HFF-Myc (cell line): ENCODE measurements around the gene CDH16.

Experiments used
- DNase-seq: peaks from one replicate; pipeline ENCODE4 v3.0.0-alpha.2; 2011; ENCODE audit warnings: low read depth; ENCODE audit errors: extremely low read depth
- H3K4me3 ChIP-seq: replicated peaks from 2 replicates; pipeline ENCODE4 v1.5.1; 2011; ENCODE audit warnings: low read depth, mild to moderate bottlenecking, control low read depth, low read length
- CTCF ChIP-seq: IDR thresholded peaks from 2 replicates; pipeline ENCODE4 v1.5.1; 2012; ENCODE audit warnings: mild to moderate bottlenecking, low read depth, low read length, control low read depth; ENCODE audit errors: missing control alignments

Gene CDH16

DNA sequence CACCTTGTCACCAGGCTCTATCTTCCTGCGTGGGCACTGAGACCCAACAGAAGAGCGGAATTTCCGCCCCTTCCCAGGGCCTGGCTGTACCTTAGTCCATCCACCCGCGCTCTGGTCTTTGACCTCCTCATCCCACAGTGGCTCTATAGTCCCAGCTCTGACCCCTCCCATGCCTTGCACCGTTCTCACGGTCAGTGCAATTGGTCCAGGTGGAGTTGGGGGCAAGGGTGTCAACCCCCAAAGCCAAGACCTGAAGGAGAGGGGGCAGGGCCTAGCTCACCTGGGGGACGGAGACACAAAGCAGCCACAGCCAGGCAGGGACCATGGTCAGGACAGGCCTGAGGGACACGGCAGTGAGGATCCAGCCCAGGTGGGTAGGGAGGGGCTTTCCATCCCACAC lies 944 bp downstream of the CDH16 start:
- TF ChIP-seq CTCF: no peak
- DNase-seq: no peak
- no peak overlapping the region for H3K4me3 ChIP-seq

DNA sequence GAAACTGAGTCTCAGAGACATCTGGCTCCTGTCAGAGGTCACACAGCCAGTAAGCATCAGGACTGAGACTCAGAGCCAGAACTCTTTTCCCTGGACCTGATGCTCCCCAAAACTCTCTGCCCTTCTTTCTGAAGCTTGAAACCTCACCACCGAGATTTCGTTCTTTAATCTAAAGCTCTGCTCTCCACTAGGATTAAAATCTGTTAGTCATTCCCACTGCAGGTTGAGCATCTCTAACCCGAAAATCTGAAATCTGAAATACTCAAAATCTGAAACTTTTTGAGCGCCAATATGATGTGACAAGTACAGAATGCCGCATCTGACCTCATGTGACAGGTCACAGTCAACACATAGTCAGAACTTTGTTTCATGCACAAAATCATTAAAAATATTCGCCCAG lies 2.2 kb downstream of the CDH16 start:
- H3K4me3 ChIP-seq: no peak overlapping the region
- no peak for DNase-seq
- TF ChIP-seq CTCF: no peak

GRCh38 chr16:66915041-66915440 lies 3.6 kb downstream of the CDH16 start:
- no peak for DNase-seq
- TF ChIP-seq CTCF: no peak

GRCh38 chr16:66914541-66914940 lies 4.1 kb downstream of the CDH16 start:
- TF ChIP-seq CTCF: no peak
- no peak for DNase-seq
- no peak overlapping the region for H3K4me3 ChIP-seq

More at GRCh38 chr16:66915041-66915440, 3.6 kb downstream of the CDH16 start:
- H3K4me3 ChIP-seq: no peak overlapping the region

GRCh38 chr16:66913711-66914110 lies 5.0 kb downstream of the CDH16 start:
- no peak for DNase-seq
- TF ChIP-seq CTCF: no peak
- H3K4me3 ChIP-seq: no peak overlapping the region

- no peak for TF ChIP-seq CTCF
- DNase-seq: no peak
These were observed 5.6 kb downstream of the CDH16 start for GRCh38 chr16:66913081-66913480.

DNA sequence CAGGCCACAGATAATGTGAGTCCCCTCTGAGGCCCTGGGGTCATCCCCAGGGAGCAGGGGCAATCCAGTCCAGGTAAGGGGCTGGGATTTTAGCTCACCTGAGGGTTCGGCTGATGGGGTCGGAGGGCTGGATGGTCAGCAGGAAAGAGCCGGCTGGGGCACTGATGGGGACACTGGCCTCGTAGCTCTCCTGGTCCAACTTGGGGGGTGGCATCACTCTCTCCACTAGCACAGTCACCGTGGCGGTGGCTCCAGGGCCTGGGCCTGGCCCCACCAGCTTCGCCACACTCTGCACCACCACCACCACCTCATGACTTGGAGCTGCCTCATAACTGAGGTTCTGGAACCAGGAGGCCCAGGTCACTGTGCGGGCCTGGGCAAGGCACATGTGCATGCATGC lies 6.9 kb downstream of the CDH16 start:
- no peak for DNase-seq
- no peak overlapping the region for H3K4me3 ChIP-seq
- TF ChIP-seq CTCF: no peak

More at GRCh38 chr16:66913081-66913480, 5.6 kb downstream of the CDH16 start:
- no peak overlapping the region for H3K4me3 ChIP-seq
